WTC11 (cell line): ENCODE results near the gene ZSWIM6. TPM values are rescaled to one million over a fixed set of nuclear protein-coding genes. Genes with fewer than 3 reads are reported as not detected.

Experiments
- ATAC-seq: fragments of 200-7000 bp; cut with Tn5 transposase; 2 replicates; pipeline ENCODE4 v1.10.0; 2021; ENCODE audit warnings: mild to moderate bottlenecking, moderate library complexity
- CTCF ChIA-PET: fragments of 300-600 bp; sonication (Branson Sonifier 250); formaldehyde crosslinking; loops from one replicate; lab custom pipeline; 2021; ENCODE audit warnings: antibody characterized with exemption; lab: Charles Lee
- POLR2A ChIA-PET: fragments of 350-600 bp; sonication (Branson Sonifier 250); formaldehyde crosslinking; loops from one replicate; lab custom pipeline; 2021; ENCODE audit warnings: antibody characterized with exemption; lab: Charles Lee
- DNase-seq: peaks from one replicate; pipeline ENCODE4 v3.0.0; 2021; ENCODE audit warnings: low spot score
- H3K27ac Mint-ChIP-seq: 2 replicates; pipeline ENCODE4 v1.8.0; 2021; ENCODE audit warnings: mixed read lengths
- H3K27me3 Mint-ChIP-seq: 2 replicates; pipeline ENCODE4 v1.8.0; 2021; ENCODE audit warnings: low read depth, mild to moderate bottlenecking, moderate library complexity, mixed read lengths
- H3K36me3 Mint-ChIP-seq: 2 replicates; pipeline ENCODE4 v1.8.0; 2021; ENCODE audit warnings: mixed read lengths
- H3K4me1 Mint-ChIP-seq: 2 replicates; pipeline ENCODE4 v1.8.0; 2022; ENCODE audit warnings: mixed read lengths
- H3K4me3 Mint-ChIP-seq: 2 replicates; pipeline ENCODE4 v1.8.0; 2021; ENCODE audit warnings: mild to moderate bottlenecking, moderate library complexity, mixed read lengths
- H3K9me3 Mint-ChIP-seq: 2 replicates; pipeline ENCODE4 v1.8.0; 2021; ENCODE audit warnings: mixed read lengths
- ETV6 ChIP-seq: sonication (generic); formaldehyde crosslinking; IDR thresholded peaks from 2 replicates; pipeline ENCODE4 v1.8.1; 2022; ENCODE audit warnings: mild to moderate bottlenecking, missing genetic modification reagents
- GABPB1 ChIP-seq: sonication (generic); formaldehyde crosslinking; IDR thresholded peaks from 2 replicates; pipeline ENCODE4 v1.8.1; 2023; ENCODE audit warnings: mild to moderate bottlenecking, missing genetic modification reagents
- NFATC4 ChIP-seq: fragments of 250-450 bp; sonication (Bioruptor Pico); IDR thresholded peaks from 2 replicates; pipeline ENCODE4 v1.9.0; 2021; ENCODE audit warnings: mild to moderate bottlenecking
- OVOL2 ChIP-seq: fragments of 250-450 bp; sonication (Bioruptor Pico); IDR thresholded peaks from 2 replicates; pipeline ENCODE4 v1.9.0; 2021; ENCODE audit warnings: mild to moderate bottlenecking, borderline replicate concordance
- SP1 ChIP-seq: sonication (generic); formaldehyde crosslinking; conservative IDR thresholded peaks from 2 replicates; pipeline ENCODE4 v1.8.1; 2022; ENCODE audit warnings: missing genetic modification reagents
- TEAD1 ChIP-seq: sonication (generic); formaldehyde crosslinking; IDR thresholded peaks from 2 replicates; pipeline ENCODE4 v1.8.0; 2022; ENCODE audit warnings: mild to moderate bottlenecking, missing genetic modification reagents
- TEAD4 ChIP-seq: sonication (generic); formaldehyde crosslinking; IDR thresholded peaks from 2 replicates; pipeline ENCODE4 v1.8.0; 2022; ENCODE audit warnings: mild to moderate bottlenecking, missing genetic modification reagents
- total RNA-seq: library from RNA; stranded (reverse); gene quantifications from 3 replicates; pipeline ENCODE4 v1.2.3, GENCODE V29; 2021
- TF ChIP-seq, protein P1 (sequence below): sonication (generic); formaldehyde crosslinking; IDR thresholded peaks from 2 replicates; pipeline ENCODE4 v1.8.0; 2022; ENCODE audit warnings: missing genetic modification reagents
- TF ChIP-seq, protein P2 (sequence below): sonication (generic); formaldehyde crosslinking; IDR thresholded peaks from 2 replicates; pipeline ENCODE4 v1.8.1; 2022; ENCODE audit warnings: mild to moderate bottlenecking, moderate library complexity, missing genetic modification reagents
- TF ChIP-seq, protein P3 (sequence below): sonication (generic); formaldehyde crosslinking; IDR thresholded peaks from 2 replicates; pipeline ENCODE4 v1.8.0; 2022; ENCODE audit warnings: mild to moderate bottlenecking, missing genetic modification reagents
- TF ChIP-seq, protein P4 (sequence below): sonication (generic); formaldehyde crosslinking; IDR thresholded peaks from 2 replicates; pipeline ENCODE4 v1.8.0; 2023; ENCODE audit warnings: missing genetic modification reagents, mild to moderate bottlenecking, borderline replicate concordance
- TF ChIP-seq, protein P5 (sequence below): sonication (generic); formaldehyde crosslinking; IDR thresholded peaks from 2 replicates; pipeline ENCODE4 v1.8.1; 2022; ENCODE audit warnings: mild to moderate bottlenecking, missing genetic modification reagents, moderate library complexity, borderline replicate concordance

The ZSWIM6 gene
- total RNA-seq, 1 experiment from 2014 or later, result 12.5 TPM

DNA sequence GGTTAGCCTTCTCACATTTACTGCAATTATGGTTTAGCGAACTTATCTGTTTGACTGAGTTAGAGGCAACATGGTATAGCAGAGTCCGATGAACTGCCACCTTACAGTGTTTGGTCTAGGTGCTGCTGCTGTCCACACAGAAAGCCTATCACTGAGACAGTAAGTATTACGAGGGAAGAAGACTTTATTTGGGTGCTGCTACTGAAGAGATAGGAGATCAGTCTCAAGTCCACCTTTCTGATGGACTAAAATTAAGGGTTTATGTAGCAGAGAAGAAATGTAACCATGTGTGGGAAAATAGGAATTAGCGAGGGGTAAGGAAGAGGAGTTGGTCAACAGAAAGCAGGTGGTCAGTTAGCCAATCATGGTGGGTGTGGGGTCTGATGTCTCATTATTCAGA, 109.7 kb downstream of the ZSWIM6 start (continued):
- TF ChIP-seq, protein P1, sequence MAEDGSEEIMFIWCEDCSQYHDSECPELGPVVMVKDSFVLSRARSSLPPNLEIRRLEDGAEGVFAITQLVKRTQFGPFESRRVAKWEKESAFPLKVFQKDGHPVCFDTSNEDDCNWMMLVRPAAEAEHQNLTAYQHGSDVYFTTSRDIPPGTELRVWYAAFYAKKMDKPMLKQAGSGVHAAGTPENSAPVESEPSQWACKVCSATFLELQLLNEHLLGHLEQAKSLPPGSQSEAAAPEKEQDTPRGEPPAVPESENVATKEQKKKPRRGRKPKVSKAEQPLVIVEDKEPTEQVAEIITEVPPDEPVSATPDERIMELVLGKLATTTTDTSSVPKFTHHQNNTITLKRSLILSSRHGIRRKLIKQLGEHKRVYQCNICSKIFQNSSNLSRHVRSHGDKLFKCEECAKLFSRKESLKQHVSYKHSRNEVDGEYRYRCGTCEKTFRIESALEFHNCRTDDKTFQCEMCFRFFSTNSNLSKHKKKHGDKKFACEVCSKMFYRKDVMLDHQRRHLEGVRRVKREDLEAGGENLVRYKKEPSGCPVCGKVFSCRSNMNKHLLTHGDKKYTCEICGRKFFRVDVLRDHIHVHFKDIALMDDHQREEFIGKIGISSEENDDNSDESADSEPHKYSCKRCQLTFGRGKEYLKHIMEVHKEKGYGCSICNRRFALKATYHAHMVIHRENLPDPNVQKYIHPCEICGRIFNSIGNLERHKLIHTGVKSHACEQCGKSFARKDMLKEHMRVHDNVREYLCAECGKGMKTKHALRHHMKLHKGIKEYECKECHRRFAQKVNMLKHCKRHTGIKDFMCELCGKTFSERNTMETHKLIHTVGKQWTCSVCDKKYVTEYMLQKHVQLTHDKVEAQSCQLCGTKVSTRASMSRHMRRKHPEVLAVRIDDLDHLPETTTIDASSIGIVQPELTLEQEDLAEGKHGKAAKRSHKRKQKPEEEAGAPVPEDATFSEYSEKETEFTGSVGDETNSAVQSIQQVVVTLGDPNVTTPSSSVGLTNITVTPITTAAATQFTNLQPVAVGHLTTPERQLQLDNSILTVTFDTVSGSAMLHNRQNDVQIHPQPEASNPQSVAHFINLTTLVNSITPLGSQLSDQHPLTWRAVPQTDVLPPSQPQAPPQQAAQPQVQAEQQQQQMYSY, result no peak
- TF ChIP-seq, all 79 proteins: peak for 0

DNA sequence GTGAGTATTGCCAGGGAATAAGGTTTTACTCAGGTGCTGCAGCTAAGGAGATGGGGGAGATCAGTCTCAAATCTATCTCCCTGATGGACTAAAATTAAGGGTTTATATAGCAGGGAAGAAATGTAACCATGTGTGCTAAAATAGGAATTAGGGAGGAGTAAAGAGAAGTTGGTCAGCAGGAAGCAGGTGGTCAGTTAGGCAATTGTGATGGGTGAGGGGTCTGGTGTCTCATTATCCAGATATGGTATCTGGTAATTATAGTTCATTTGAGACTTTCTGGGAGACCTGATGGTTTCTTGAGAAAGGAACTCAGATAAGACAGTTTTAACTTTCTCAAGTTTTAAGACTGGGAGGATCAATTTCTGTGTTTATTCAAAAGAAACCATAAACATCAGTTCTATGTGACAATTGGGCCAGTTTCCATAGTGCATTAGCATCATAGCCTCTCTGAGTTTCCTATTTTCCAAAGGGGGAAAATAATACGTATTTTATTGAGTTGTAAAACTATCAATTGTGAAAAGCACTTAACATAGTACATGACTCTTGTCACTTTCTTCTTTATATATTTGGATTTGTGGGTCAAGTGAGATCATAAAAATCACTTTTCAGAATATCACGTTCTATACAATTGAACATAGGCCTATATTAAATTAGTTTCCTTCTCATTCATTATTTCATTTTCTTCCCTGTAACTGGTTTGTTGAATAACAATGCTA, 115.9 kb downstream of the ZSWIM6 start:
- no peak overlapping the region for H3K27ac Mint-ChIP-seq
- POLR2A ChIA-PET, result no interaction called here
- peaks cover 8% of the 10 kb centered on the region for H3K4me1 Mint-ChIP-seq
- no peaks in the 10 kb centered on the region for H3K27me3 Mint-ChIP-seq
- no peak overlapping the region for H3K4me3 Mint-ChIP-seq
- DNase-seq, result no peak
- TF ChIP-seq TEAD4 (CRISPR knock-in tag) (no peak), GABPB1 (CRISPR knock-in tag) (no peak), NFATC4 (CRISPR knock-in tag) (no peak), ETV6 (CRISPR knock-in tag) (no peak), OVOL2 (CRISPR knock-in tag) (no peak), TEAD1 (CRISPR knock-in tag) (no peak), SP1 (CRISPR knock-in tag) (no peak)
- TF ChIP-seq, protein P2, sequence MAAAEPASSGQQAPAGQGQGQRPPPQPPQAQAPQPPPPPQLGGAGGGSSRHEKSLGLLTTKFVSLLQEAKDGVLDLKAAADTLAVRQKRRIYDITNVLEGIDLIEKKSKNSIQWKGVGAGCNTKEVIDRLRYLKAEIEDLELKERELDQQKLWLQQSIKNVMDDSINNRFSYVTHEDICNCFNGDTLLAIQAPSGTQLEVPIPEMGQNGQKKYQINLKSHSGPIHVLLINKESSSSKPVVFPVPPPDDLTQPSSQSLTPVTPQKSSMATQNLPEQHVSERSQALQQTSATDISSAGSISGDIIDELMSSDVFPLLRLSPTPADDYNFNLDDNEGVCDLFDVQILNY (CRISPR knock-in tag), result no peak
- TF ChIP-seq, protein P3, sequence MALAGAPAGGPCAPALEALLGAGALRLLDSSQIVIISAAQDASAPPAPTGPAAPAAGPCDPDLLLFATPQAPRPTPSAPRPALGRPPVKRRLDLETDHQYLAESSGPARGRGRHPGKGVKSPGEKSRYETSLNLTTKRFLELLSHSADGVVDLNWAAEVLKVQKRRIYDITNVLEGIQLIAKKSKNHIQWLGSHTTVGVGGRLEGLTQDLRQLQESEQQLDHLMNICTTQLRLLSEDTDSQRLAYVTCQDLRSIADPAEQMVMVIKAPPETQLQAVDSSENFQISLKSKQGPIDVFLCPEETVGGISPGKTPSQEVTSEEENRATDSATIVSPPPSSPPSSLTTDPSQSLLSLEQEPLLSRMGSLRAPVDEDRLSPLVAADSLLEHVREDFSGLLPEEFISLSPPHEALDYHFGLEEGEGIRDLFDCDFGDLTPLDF, result no peak
- TF ChIP-seq, all 79 proteins: peak for 0
- CTCF ChIA-PET, result no interaction called here
- Mint-ChIP-seq H3K36me3 (peaks cover 31% of the 10 kb centered on the region), H3K9me3 (peaks cover 35% of the 10 kb centered on the region)
- ATAC-seq, result no peak

DNA sequence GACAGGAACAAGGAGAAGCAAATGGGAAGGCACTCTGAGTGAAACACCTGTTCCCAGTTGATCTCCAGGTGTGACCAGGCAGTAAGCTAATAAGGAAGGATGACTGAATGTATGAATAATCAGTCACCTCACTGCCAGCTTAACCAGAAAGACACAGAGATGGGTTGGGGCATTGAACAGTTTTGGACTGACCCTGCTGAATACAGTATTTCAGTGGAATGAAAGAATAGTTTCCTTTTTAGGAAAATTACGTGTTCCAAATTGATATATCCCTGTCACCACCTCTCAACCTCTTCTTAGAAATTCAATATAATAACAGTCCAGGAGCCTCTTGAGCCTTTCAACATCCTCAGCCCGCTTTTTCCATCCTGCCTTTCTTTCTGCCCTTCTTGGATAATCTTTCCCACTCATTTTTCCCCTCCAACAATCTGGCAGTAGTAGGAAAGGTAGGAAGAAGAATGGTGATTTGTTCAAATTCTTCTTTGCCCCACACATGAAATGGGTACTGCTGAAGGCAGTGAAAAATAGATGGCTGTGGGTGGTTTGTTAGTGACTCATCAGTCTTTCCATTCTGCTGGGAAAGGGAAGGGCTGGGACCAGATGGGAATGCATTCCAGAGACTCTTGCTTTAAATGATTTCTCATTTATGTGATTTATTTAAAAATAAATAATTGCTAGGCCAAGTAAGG, 117.9 kb downstream of the ZSWIM6 start:
- Mint-ChIP-seq H3K36me3 (peaks cover 25% of the 10 kb centered on the region), H3K27me3 (no peaks in the 10 kb centered on the region), H3K4me3 (no peak overlapping the region), H3K9me3 (peaks cover 29% of the 10 kb centered on the region), H3K27ac (peak overlapping the region; percentile 88; the same call in 1 of the 2 replicates), H3K4me1 (peaks cover 11% of the 10 kb centered on the region)
- ATAC-seq (peak; percentile 36; the same call in 1 of the 2 replicates), DNase-seq (no peak)
- TF ChIP-seq, protein P4, sequence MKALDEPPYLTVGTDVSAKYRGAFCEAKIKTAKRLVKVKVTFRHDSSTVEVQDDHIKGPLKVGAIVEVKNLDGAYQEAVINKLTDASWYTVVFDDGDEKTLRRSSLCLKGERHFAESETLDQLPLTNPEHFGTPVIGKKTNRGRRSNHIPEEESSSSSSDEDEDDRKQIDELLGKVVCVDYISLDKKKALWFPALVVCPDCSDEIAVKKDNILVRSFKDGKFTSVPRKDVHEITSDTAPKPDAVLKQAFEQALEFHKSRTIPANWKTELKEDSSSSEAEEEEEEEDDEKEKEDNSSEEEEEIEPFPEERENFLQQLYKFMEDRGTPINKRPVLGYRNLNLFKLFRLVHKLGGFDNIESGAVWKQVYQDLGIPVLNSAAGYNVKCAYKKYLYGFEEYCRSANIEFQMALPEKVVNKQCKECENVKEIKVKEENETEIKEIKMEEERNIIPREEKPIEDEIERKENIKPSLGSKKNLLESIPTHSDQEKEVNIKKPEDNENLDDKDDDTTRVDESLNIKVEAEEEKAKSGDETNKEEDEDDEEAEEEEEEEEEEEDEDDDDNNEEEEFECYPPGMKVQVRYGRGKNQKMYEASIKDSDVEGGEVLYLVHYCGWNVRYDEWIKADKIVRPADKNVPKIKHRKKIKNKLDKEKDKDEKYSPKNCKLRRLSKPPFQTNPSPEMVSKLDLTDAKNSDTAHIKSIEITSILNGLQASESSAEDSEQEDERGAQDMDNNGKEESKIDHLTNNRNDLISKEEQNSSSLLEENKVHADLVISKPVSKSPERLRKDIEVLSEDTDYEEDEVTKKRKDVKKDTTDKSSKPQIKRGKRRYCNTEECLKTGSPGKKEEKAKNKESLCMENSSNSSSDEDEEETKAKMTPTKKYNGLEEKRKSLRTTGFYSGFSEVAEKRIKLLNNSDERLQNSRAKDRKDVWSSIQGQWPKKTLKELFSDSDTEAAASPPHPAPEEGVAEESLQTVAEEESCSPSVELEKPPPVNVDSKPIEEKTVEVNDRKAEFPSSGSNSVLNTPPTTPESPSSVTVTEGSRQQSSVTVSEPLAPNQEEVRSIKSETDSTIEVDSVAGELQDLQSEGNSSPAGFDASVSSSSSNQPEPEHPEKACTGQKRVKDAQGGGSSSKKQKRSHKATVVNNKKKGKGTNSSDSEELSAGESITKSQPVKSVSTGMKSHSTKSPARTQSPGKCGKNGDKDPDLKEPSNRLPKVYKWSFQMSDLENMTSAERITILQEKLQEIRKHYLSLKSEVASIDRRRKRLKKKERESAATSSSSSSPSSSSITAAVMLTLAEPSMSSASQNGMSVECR (CRISPR knock-in tag), result no peak
- TF ChIP-seq, protein P5, sequence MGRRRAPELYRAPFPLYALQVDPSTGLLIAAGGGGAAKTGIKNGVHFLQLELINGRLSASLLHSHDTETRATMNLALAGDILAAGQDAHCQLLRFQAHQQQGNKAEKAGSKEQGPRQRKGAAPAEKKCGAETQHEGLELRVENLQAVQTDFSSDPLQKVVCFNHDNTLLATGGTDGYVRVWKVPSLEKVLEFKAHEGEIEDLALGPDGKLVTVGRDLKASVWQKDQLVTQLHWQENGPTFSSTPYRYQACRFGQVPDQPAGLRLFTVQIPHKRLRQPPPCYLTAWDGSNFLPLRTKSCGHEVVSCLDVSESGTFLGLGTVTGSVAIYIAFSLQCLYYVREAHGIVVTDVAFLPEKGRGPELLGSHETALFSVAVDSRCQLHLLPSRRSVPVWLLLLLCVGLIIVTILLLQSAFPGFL (CRISPR knock-in tag), result no peak
- POLR2A ChIA-PET, result no interaction called here
- CTCF ChIA-PET, result no interaction called here
